ENCODE data around the gene TREX2.

TREX2 gene
- long read RNA-seq, donor 1: 0 reads
- long read RNA-seq, donor 2: 0 reads
- long read RNA-seq, donor 3: 0 reads
- long read RNA-seq, donor 4: 0 reads
- long read RNA-seq, donor 5: 0 reads
- long read RNA-seq, donor 6, partial matches to known transcripts: 5 of 5 reads
- long read RNA-seq, donor 6, other reads (novel, unspliced or antisense): 0 of 5 reads
- long read RNA-seq, donor 7: 0 reads
- long read RNA-seq, donor 8: 0 reads

GRCh38 chrX:153445856-153446635 is at the start of gene TREX2:
Gene TREX2, minus strand, starts transcription at chrX:153446056. Its CDS starts 626 bp downstream, at chrX:153445430.
- no peak for DNase-seq

- no peak for DNase-seq
These were observed 49.5 kb upstream of the TREX2 start for GRCh38 chrX:153495362-153495751.

GRCh38 chrX:153494541-153495361 is 48.9 kb upstream of the TREX2 start, which contains the start of gene BGN:
Gene BGN, plus strand, starts transcription at chrX:153494980. Its CDS starts 9,652 bp downstream, at chrX:153504632.
- DNase-seq: peak; percentile 64

GRCh38 chrX:153494061-153494460 is 48.2 kb upstream of the TREX2 start:
- no peak for DNase-seq

- no peak for DNase-seq
These were observed 47.2 kb upstream of the TREX2 start for GRCh38 chrX:153493085-153493484.

GRCh38 chrX:153492543-153492942 is 46.7 kb upstream of the TREX2 start:
- no peak for DNase-seq

- no peak for DNase-seq
These were observed 46.1 kb upstream of the TREX2 start for GRCh38 chrX:153491918-153492317.

- peak; percentile 50 for DNase-seq
These were observed 45.6 kb upstream of the TREX2 start for GRCh38 chrX:153491351-153491914.

GRCh38 chrX:153490217-153490930 is 44.5 kb upstream of the TREX2 start:
- DNase-seq: no peak

- DNase-seq: peak; percentile 49
These were observed 42.5 kb upstream of the TREX2 start for GRCh38 chrX:153488231-153488914.

GRCh38 chrX:153487590-153488071 is 41.8 kb upstream of the TREX2 start:
- DNase-seq: no peak

GRCh38 chrX:153486171-153486570 is 40.3 kb upstream of the TREX2 start:
- no peak for DNase-seq

- DNase-seq: no peak
These were observed 39.7 kb upstream of the TREX2 start for GRCh38 chrX:153485396-153486080.

GRCh38 chrX:153482376-153483015 is 36.6 kb upstream of the TREX2 start:
- DNase-seq: no peak

GRCh38 chrX:153481043-153481442 is 35.2 kb upstream of the TREX2 start:
- DNase-seq: no peak

GRCh38 chrX:153478746-153479145 is 32.9 kb upstream of the TREX2 start:
- DNase-seq: no peak

- no peak for DNase-seq
These were observed 32.0 kb upstream of the TREX2 start for GRCh38 chrX:153477901-153478300.

- no peak for DNase-seq
These were observed 31.6 kb upstream of the TREX2 start for GRCh38 chrX:153477364-153477857.

- DNase-seq: no peak
These were observed 31.0 kb upstream of the TREX2 start for GRCh38 chrX:153476666-153477363.
